ENCODE data around the gene ZMYND8. TPM values are rescaled to one million over a fixed set of nuclear protein-coding genes. Genes with fewer than 3 reads are reported as not detected.

The ZMYND8 gene
- total and polyA plus RNA-seq, 7 donors = 7.8 to 46.0 (median 24.8) TPM

DNA sequence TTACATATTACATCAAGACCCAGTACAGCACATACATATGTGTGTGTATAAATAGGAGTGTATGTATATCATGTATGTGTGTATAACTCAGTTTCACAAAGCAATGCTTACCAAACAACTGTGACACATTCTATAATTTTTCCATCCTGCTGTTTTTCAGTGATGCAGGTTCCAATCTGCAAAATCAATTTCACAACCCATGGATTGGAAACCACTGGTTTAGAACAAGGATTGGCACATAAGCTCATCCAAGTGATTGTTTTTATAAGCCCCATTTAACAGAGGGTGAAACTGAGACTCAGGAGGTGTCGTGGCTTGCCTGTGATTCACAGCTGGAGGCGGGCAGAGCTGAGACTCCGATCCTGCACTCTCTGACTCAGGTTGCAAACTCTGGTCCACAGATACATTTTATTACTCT lies 158.2 kb downstream of the ZMYND8 start:
- H3K4me3 ChIP-seq = no peak overlapping the region
- no peaks in the 10 kb centered on the region for H3K36me3 ChIP-seq
- no peaks in the 10 kb centered on the region for H3K9me3 ChIP-seq
- DNase-seq = no peak
- intact Hi-C loops (cut with DNase I) = no loop called here
- H3K27ac ChIP-seq = no peak overlapping the region
- H3K27me3 ChIP-seq = no peaks in the 10 kb centered on the region
- TF ChIP-seq EP300 (IDR thresholded peaks at IDR 0.05) (no peak), POLR2A (IDR thresholded peaks at IDR 0.05) (no peak), POLR2AphosphoS5 (IDR thresholded peaks at IDR 0.05) (no peak), CTCF (IDR thresholded peaks at IDR 0.05) (no peak)
- peaks cover 0 to 6% (median 2%) of the 10 kb centered on the region in 4 donors for H3K4me1 ChIP-seq
- 83 to 89% methylated on average over 3 of the region's 3 CpGs for WGBS, 2 donors

- H3K4me3 ChIP-seq = no peak overlapping the region
- intact Hi-C loops (cut with DNase I) = loop anchor here (1.0 to 2.0 kb wide), 3 partner anchors 76 to 425 kb away; no protein-coding TSS in a partner anchor
- no peaks in the 10 kb centered on the region for H3K9me3 ChIP-seq
- peak; percentile 72 to 96 (median 88) for TF ChIP-seq CTCF (IDR thresholded peaks at IDR 0.05)
- TF ChIP-seq EP300 (IDR thresholded peaks at IDR 0.05) = no peak
- peaks cover 0 to 6% (median 2%) of the 10 kb centered on the region in 4 donors for H3K4me1 ChIP-seq
- DNase-seq = peak; percentile 78
- no peaks in the 10 kb centered on the region for H3K27me3 ChIP-seq
- 31 to 42% methylated on average over 34 of the region's 34 CpGs for WGBS, 2 donors
- no peak overlapping the region for H3K27ac ChIP-seq
- no peaks in the 10 kb centered on the region for H3K36me3 ChIP-seq
Measured at GRCh38 chr20:47196091-47197081, 160.1 kb downstream of the ZMYND8 start.

DNA sequence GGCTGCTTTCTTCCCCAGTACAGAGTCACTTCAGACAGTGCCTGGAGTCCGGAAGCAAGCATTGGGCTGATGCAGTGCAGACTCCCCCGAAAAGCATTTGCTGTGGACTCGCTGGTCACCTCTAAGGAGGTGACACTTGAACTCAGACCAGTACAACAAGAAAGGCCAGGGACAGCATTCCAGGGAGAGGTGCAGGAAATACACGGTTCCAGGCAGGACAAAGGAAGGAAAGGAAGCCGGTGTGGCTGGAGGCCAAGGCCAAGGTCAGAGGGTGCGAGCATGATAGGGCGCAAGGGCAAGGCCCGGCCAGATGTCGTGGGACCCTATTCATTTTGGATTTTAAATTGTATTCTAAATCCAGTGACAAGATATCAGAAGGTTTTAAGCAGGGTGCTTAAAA lies 160.9 kb downstream of the ZMYND8 start:
- peaks cover 0 to 6% (median 2%) of the 10 kb centered on the region in 4 donors for H3K4me1 ChIP-seq
- no peak overlapping the region for H3K27ac ChIP-seq
- DNase-seq = no peak
- WGBS, 2 donors = 63 to 65% methylated on average over 9 of the region's 9 CpGs
- H3K4me3 ChIP-seq = no peak overlapping the region
- no peaks in the 10 kb centered on the region for H3K36me3 ChIP-seq
- TF ChIP-seq POLR2AphosphoS5 (IDR thresholded peaks at IDR 0.05) (no peak), CTCF (IDR thresholded peaks at IDR 0.05) (no peak), EP300 (IDR thresholded peaks at IDR 0.05) (no peak), POLR2A (IDR thresholded peaks at IDR 0.05) (no peak)
- no peaks in the 10 kb centered on the region for H3K27me3 ChIP-seq
- H3K9me3 ChIP-seq = no peaks in the 10 kb centered on the region
- intact Hi-C loops (cut with DNase I) = no loop called here

DNA sequence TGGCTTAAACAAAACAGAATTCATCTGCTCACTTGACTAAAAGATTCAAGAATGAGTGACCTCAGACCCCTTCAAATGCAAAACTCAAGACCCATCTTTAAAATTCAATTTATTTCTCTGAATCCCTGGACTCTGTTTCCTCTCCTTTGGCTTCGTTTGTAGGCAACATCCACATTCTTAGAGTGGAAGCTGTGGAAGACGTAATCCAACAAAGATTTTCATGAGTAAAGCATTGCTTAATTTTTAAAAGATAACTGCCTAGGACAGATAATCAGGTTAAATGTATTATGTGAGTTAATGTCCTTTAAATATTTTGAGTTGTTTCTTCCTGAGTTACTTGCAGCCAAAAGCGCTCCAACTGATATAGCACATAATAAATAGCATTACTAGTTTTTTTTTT lies 164.5 kb downstream of the ZMYND8 start:
- Histone ChIP-seq H3K4me3 (no peak overlapping the region), H3K27me3 (no peaks in the 10 kb centered on the region), H3K27ac (no peak overlapping the region), H3K4me1 (peaks cover 0 to 6% (median 2%) of the 10 kb centered on the region in 4 donors), H3K36me3 (no peaks in the 10 kb centered on the region), H3K9me3 (no peaks in the 10 kb centered on the region)
- DNase-seq = no peak
- intact Hi-C loops (cut with DNase I) = no loop called here
- WGBS, 2 donors = 87 to 91% methylated on average over 3 of the region's 3 CpGs
- TF ChIP-seq CTCF (IDR thresholded peaks at IDR 0.05) = no peak
